ENCODE data around the gene CHI3L1.

CHI3L1 gene

GRCh38 chr1:203219934-203220333, 33.4 kb upstream of the CHI3L1 start:
- no peak overlapping the region for H3K4me2 ChIP-seq (ENCODE audit: low read depth, low read length, poor library complexity, severe bottlenecking)
- H3K9ac ChIP-seq (ENCODE audit: low read length) = no peak overlapping the region
- H3F3A ChIP-seq (ENCODE audit: insufficient read depth) = no peaks in the 10 kb centered on the region
- H4K20me1 ChIP-seq (ENCODE audit: low read depth, low read length) = no peaks in the 10 kb centered on the region
- H3K79me2 ChIP-seq (ENCODE audit: insufficient read depth, low read length) = no peaks in the 10 kb centered on the region
- no peaks in the 10 kb centered on the region for H3K36me3 ChIP-seq (ENCODE audit: low read length)
- H3K4me3 ChIP-seq (ENCODE audit: insufficient read depth, low read length, poor library complexity, severe bottlenecking) = no peak overlapping the region
- H3K9me3 ChIP-seq (ENCODE audit: insufficient read depth, low read length) = no peaks in the 10 kb centered on the region
- no peaks in the 10 kb centered on the region for H3K27me3 ChIP-seq (ENCODE audit: low read length)
- no peaks in the 10 kb centered on the region for H3K9me2 ChIP-seq (replicated peaks; ENCODE audit: insufficient read depth, low read length)
- H2AFZ ChIP-seq (ENCODE audit: low read depth, low read length, severe bottlenecking) = no peak overlapping the region
- no peak overlapping the region for H3K27ac ChIP-seq (ENCODE audit: low read depth, low read length)
- no peak for TF ChIP-seq EZH2phosphoT487 (conservative IDR thresholded peaks at IDR 0.05; ENCODE audit: low read length)

DNA sequence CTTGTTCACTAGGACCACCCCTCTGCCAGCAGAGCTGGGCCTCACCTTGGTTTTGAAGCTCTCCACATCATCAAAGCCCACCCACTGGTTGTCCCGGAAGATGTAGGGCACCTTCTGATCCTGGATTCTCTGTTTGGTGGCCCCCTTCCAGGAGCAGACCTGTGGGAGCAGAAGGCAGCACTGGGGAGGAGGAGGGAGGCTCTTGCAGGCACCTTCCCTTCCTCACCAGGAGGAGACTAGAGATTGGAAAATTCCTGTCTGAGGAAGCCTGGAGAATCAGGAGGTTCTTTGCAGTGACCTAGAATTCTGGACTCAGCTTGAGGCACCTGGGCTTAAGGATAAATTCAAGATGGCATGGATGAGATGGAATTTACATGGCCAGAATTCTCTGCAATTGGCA, 32.7 kb upstream of the CHI3L1 start:
- H3K9me3 ChIP-seq (ENCODE audit: insufficient read depth, low read length) = no peaks in the 10 kb centered on the region
- H3K4me2 ChIP-seq (ENCODE audit: low read depth, low read length, poor library complexity, severe bottlenecking) = no peak overlapping the region
- H3K36me3 ChIP-seq (ENCODE audit: low read length) = no peaks in the 10 kb centered on the region
- no peak for TF ChIP-seq CTCF (IDR thresholded peaks at IDR 0.05; ENCODE audit: insufficient read depth, low read length, poor library complexity, severe bottlenecking)
- TF ChIP-seq EZH2phosphoT487 (conservative IDR thresholded peaks at IDR 0.05; ENCODE audit: low read length) = no peak
- no peaks in the 10 kb centered on the region for H3K9me2 ChIP-seq (replicated peaks; ENCODE audit: insufficient read depth, low read length)
- no peaks in the 10 kb centered on the region for H4K20me1 ChIP-seq (ENCODE audit: low read depth, low read length)
- no peak overlapping the region for H2AFZ ChIP-seq (ENCODE audit: low read depth, low read length, severe bottlenecking)
- H3K27me3 ChIP-seq (ENCODE audit: low read length) = no peaks in the 10 kb centered on the region
- no peak overlapping the region for H3K9ac ChIP-seq (ENCODE audit: low read length)
- no peak overlapping the region for H3K27ac ChIP-seq (ENCODE audit: low read depth, low read length)
- H3K4me3 ChIP-seq (ENCODE audit: insufficient read depth, low read length, poor library complexity, severe bottlenecking) = no peak overlapping the region
- no peaks in the 10 kb centered on the region for H3K79me2 ChIP-seq (ENCODE audit: insufficient read depth, low read length)
- no peaks in the 10 kb centered on the region for H3F3A ChIP-seq (ENCODE audit: insufficient read depth)

- H2AFZ ChIP-seq (ENCODE audit: low read depth, low read length, severe bottlenecking) = no peak overlapping the region
- no peak overlapping the region for H3K27ac ChIP-seq (ENCODE audit: low read depth, low read length)
- H3K79me2 ChIP-seq (ENCODE audit: insufficient read depth, low read length) = no peaks in the 10 kb centered on the region
- H3K4me3 ChIP-seq (ENCODE audit: insufficient read depth, low read length, poor library complexity, severe bottlenecking) = no peak overlapping the region
- no peak overlapping the region for H3K4me2 ChIP-seq (ENCODE audit: low read depth, low read length, poor library complexity, severe bottlenecking)
- H3K27me3 ChIP-seq (ENCODE audit: low read length) = no peaks in the 10 kb centered on the region
- no peaks in the 10 kb centered on the region for H3F3A ChIP-seq (ENCODE audit: insufficient read depth)
- no peak overlapping the region for H3K9ac ChIP-seq (ENCODE audit: low read length)
- no peaks in the 10 kb centered on the region for H3K9me2 ChIP-seq (replicated peaks; ENCODE audit: insufficient read depth, low read length)
- no peaks in the 10 kb centered on the region for H3K9me3 ChIP-seq (ENCODE audit: insufficient read depth, low read length)
- no peaks in the 10 kb centered on the region for H3K36me3 ChIP-seq (ENCODE audit: low read length)
- H4K20me1 ChIP-seq (ENCODE audit: low read depth, low read length) = no peaks in the 10 kb centered on the region
- TF ChIP-seq CTCF (IDR thresholded peaks at IDR 0.05; ENCODE audit: insufficient read depth, low read length, poor library complexity, severe bottlenecking) (no peak), EZH2phosphoT487 (conservative IDR thresholded peaks at IDR 0.05; ENCODE audit: low read length) (no peak)
These were observed 31.2 kb upstream of the CHI3L1 start for GRCh38 chr1:203217668-203218067.

DNA sequence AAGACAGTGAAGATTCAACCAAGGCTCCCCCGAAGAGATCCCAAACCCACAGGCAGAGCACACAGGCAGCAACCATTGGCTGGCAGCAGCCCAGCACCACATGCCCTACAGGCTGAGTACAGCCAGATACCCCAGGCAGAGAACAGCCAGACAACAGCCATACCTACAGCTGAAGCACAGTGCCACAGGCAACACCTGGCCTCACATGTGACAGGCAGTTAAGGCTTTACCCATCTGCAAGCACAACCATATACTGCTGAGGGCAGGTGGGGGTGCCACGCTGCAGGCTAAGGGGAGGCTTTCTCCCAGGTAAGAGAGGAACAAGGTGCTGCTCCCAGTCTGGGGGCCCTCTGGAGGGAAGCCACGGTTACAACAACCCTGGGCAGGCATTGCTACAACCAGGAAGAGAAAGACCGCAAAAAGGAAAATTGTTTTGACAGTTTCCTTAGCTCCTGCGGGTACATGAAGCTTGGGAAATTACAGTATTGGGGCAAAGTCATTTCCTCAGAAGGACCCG, 30.7 kb upstream of the CHI3L1 start:
- Histone ChIP-seq H3K9ac (ENCODE audit: low read length) (no peak overlapping the region), H3K36me3 (ENCODE audit: low read length) (no peaks in the 10 kb centered on the region), H4K20me1 (ENCODE audit: low read depth, low read length) (no peaks in the 10 kb centered on the region), H3K27ac (ENCODE audit: low read depth, low read length) (no peak overlapping the region), H3F3A (ENCODE audit: insufficient read depth) (no peaks in the 10 kb centered on the region), H3K27me3 (ENCODE audit: low read length) (no peaks in the 10 kb centered on the region), H3K4me2 (ENCODE audit: low read depth, low read length, poor library complexity, severe bottlenecking) (no peak overlapping the region), H3K4me3 (ENCODE audit: insufficient read depth, low read length, poor library complexity, severe bottlenecking) (no peak overlapping the region), H2AFZ (ENCODE audit: low read depth, low read length, severe bottlenecking) (no peak overlapping the region), H3K9me3 (ENCODE audit: insufficient read depth, low read length) (no peaks in the 10 kb centered on the region), H3K79me2 (ENCODE audit: insufficient read depth, low read length) (no peaks in the 10 kb centered on the region), H3K9me2 (replicated peaks; ENCODE audit: insufficient read depth, low read length) (no peaks in the 10 kb centered on the region)
- TF ChIP-seq EZH2phosphoT487 (conservative IDR thresholded peaks at IDR 0.05; ENCODE audit: low read length) (no peak), CTCF (IDR thresholded peaks at IDR 0.05; ENCODE audit: insufficient read depth, low read length, poor library complexity, severe bottlenecking) (no peak)

Measured in SU-DHL-6 (cell line).